NCI-H526 (cell line): ENCODE measurements around the gene AGO3.

Experiments used
- DNase-seq, 2 experiments: peaks; one replicate each; lab custom pipeline; 2025; lab: John Stamatoyannopoulos, UW

AGO3 gene

GRCh38 chr1:36096500-36097432, 165.9 kb downstream of the AGO3 start:
- peak; percentile 44 to 78 for DNase-seq

- DNase-seq = no peak
Measured at GRCh38 chr1:36097693-36098585, 167.0 kb downstream of the AGO3 start.

- no peak for DNase-seq
Measured at GRCh38 chr1:36098650-36099365, 167.9 kb downstream of the AGO3 start.

- DNase-seq = peak; percentile 75 to 95
Measured at GRCh38 chr1:36099681-36100341, 168.9 kb downstream of the AGO3 start.

GRCh38 chr1:36100376-36100775, 169.5 kb downstream of the AGO3 start:
- DNase-seq = no peak

GRCh38 chr1:36101546-36101945, 170.6 kb downstream of the AGO3 start:
- no peak for DNase-seq

GRCh38 chr1:36106269-36106668, 175.4 kb downstream of the AGO3 start:
- DNase-seq = no peak

- DNase-seq = no peak
Measured at GRCh38 chr1:36107394-36107793, 176.5 kb downstream of the AGO3 start.

- DNase-seq = no peak
Measured at GRCh38 chr1:36108314-36108713, 177.4 kb downstream of the AGO3 start.

- DNase-seq = no peak
Measured at GRCh38 chr1:36109041-36109679, 178.3 kb downstream of the AGO3 start.

- DNase-seq = no peak
Measured at GRCh38 chr1:36111151-36111550, 180.2 kb downstream of the AGO3 start.

- no peak for DNase-seq
Measured at GRCh38 chr1:36112823-36113222, 181.9 kb downstream of the AGO3 start.

GRCh38 chr1:36114371-36114770, 183.5 kb downstream of the AGO3 start:
- DNase-seq = no peak

GRCh38 chr1:36115200-36115669, 184.3 kb downstream of the AGO3 start:
- DNase-seq = no peak

- DNase-seq = no peak
Measured at GRCh38 chr1:36115931-36116330, 185.0 kb downstream of the AGO3 start.

- no peak for DNase-seq
Measured at GRCh38 chr1:36116901-36117300, 186.0 kb downstream of the AGO3 start.

- DNase-seq = no peak
Measured at GRCh38 chr1:36118447-36119204, 187.7 kb downstream of the AGO3 start.

GRCh38 chr1:36119456-36119855, 188.6 kb downstream of the AGO3 start:
- no peak for DNase-seq
